ENCODE results near the gene MAN2B2.
A peak's percentile ranks its signal among the peaks of the same experiment; 100 is the strongest.
"Not testable (repeated sequence)": the region's sequence is repeated elsewhere in the genome, so short reads cannot be mapped to it uniquely, and the experiment has no call there.

The MAN2B2 gene

DNA sequence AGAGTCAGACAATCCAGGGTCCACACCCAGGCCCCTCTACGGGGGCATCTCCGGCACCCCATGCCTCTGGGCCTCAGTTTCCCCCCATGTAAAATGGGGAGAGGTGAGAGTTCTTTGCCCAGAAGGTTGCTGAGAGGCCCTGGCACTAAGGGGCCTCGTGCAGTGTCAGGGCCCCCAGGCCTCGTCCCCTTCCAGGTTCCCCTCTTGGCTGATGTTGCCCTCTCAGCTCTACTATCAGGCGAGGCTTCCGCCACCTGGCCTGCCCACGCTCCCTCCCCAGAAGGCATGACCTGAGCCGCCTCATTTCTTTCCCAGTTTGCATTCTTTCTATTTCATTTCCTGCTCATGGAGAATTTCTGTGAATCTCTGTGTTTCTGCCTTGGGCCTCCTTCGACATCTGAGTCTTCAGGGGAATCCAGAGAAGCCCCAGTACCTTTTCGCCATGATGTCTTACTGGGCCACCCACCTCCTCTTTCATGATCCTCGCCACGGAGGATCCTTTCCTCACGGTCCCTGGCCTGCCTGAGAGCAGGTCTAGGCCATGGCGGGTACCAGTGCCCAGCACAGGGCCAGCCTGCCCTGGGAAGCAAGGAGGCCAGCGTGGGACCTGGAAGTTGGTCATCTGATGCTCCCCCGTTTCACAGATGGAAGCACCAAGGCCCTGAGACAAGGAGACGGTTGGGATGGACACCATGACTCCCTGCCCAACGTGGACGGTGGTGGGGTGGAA, 43.6 kb downstream of the MAN2B2 start:
- no peak for DNase-seq

DNA sequence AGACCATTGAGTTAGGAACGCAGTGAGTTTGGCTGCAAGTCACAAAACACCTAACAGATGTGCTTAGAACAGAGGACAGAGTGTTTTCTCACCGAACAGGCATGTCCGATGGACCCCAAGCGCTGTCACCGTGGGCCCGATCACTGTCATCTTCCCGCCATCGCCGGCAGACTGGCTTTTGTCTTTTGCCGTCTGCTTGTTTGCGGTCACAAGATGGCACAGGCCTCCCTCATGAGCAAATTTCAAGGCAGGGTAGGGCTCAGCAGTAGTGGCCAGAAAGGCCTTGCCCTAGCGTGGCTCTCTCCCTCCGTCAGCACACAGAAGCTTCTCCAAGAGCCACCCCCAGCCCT, 44.1 kb downstream of the MAN2B2 start:
- DNase-seq: no peak

DNA sequence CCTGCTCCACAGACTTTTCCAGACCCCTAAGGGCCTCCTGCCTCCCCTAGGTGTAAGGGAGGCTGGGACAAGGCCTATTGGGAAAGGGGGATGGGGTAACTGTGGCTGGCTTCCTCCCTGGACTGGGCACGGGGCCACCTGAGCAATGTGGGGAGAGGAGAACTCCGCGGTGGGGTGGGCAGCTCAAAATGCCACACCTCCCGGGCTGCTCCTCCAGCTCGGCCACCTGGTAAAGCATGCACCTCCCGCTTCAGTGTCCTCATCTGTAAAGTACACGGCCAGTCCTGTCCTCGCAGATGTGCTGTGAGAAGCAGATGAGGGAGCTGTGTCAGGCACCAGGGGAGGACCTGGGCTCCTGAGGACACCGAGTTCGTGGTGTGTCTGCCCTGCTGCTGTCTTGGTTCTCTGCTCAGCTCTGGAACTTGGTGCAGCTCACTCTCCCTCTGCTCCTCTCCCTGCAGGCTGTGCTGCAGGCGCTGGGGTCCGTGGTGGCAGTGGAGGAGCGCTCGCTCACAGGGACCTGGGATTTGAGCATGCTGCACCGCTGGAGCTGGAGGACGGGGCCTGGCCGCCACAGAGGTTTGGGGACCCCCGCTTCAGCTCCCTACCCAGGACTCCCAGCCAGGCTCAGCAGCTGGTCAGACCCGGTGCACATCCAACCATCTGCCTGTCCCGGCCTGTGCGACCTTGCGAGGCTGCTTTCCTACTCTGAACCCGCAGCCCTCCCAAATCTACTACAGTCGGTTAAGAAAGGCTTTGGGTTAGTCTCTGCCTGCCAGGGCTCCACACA, 44.7 kb downstream of the MAN2B2 start:
- DNase-seq: no peak

DNA sequence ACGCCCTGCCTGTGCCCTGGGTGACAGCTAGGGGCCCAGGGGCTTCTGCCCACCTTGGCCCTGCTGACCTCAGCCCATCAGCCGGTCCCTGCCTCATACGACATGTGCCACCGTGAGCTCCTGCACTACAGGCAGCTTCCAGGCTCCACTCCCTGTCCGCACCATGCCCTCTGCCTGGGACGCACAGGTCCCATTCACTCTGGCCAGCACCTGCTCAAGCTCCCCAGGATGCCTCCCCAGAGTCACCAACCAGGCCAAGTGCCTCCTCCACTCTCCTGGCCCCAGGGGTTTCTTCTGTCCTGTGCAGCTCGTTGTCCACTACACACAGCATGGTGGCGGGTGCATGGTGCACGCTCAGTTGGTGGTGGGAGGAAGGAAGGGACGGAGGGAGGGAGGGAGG, 45.3 kb downstream of the MAN2B2 start:
- DNase-seq: no peak

DNA sequence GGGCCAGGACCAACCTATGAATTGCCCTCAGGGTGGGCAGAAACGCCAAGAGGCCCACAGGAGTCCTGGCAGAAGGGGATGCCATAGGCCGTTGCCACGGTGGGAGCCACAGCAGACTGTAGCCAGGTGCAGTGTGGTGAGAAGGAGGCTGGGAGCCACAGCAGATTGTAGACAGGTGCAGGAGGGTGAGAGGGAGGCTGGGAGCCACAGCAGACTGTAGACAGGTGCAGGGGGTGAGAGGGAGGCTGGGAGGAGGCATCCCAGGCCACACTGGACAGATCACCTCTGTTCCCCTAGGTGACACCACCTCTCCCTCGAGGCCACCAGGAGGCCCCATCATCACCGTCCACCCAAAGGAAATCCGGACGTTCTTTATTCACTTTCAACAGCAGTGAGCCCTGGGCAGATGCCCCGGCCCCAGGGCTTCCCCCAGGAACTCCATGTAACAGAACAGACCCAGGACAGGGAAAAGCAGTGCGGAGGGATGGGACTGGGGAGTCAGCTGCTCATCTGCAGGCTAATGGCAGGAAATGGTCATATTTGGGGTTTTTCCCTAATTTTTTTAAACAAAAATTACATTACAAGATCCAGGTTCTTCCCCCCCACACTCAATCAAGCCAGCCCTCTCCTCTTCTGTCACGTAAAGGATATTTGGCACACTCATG, 46.0 kb downstream of the MAN2B2 start:
- no peak for DNase-seq

DNA sequence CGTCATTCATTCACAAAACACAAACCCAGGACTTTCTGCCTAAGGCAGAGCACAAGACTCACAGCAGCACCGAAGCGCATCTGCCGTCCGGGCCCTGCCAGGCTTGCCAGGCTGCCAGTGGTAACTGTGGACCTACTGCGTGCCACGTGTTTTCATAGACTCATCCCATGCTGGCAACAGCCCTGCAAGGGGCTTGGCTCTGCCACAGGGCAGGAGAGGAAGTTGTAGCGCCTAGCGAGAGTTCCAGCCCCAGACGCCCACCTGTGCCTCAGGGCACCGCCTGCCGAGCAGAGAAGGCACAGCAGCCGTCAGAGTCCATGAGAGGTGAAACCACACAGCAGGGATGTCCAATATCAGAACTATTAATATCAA, 46.6 kb downstream of the MAN2B2 start:
- no peak for DNase-seq

DNA sequence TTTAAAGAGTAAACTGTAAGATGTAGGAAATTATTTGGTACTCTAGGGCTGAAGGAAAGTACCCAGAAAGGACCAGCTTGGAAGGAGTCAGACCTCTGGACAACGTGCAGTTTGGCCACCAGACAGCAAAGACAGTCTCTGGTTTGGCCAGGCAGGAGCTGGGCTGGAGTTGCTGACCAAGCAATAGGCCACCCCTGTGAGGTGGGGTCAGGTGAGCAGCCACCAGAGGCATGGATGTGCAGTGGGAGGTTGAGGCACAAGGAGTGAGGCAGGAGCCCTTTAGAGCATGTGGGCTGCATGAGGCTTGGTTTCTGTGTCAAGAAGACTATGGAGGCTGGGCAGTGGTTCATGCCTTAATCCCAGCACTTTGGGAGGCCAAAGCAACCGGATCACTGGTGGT, 47.8 kb downstream of the MAN2B2 start:
- no peak for DNase-seq

DNA sequence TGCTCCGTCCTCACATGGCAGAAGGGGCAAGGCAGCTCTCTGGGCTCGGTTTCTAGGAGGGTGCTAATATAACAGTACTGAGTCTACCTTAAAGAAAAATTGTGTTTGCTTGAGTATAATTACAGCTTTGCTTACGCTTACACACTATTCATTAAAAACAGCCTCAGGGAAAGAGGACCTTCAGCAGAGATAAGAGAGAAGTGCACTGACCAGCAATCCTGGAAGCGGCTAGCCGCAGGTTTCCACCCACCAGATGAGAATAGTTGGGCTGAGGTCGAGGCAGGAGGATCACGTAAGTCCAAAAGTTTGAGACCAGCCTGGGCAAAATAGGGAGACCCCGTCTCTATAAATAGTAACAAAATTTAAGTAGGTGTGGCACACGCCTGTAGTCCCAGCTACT, 50.3 kb downstream of the MAN2B2 start:
- no peak for DNase-seq

DNA sequence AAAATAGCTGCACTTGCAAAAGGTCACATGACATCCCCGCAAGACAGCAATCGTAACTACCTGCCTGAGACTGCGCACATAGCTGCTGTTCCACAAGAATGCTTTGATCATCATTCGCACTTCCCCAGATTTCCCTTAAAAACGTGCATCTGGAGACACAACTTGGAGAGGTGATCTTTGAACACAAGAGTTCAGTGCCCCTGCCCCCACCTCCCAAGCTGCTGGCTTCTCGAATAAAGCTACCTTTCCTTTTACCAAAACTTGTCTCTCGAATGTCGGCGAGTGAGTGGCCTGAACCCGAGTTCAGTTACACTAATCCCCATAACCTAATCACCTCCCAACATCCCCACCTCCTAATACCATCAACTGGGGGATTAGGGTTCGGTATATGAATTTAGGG, 51.1 kb downstream of the MAN2B2 start:
- DNase-seq: no peak

DNA sequence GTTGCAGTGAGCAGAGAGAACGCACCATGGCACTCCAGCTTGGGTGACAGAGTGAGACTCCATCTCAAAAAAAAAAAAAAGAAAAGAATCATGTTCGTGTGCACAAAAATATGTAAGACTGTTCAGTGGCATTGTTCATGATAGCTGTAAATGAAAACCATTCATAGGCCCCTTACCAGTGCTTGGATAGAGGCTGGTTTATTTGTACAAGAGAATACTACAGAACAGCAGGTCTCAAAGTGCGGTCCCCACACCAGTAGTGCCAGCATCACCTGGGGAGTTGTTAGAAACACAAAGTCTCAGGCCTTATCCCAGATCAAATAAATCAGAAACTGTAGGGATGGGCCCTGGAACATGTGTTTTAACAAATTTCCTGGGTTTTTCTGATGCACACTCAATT, 52.8 kb downstream of the MAN2B2 start:
- no peak for DNase-seq

DNA sequence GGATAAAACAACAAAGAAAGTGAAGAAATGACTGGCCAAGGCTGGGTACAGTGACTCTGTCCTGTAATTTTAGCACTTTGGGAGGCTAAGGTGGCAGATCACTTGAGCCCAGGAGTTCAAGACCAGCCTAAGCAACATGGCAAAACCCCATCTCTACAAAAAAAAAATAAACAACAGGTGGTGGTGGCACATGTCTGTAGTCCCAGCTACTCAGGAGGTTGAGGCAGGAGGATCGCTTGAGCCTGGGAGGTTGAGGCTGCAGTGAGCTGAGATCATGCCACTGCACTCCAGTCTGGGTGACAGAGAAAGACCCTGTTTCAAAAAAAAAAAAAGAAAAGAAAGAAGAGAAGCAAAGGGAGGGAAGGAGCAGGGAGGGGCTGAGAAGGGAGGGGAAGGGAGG, 53.5 kb downstream of the MAN2B2 start:
- DNase-seq: not testable (repeated sequence)

DNA sequence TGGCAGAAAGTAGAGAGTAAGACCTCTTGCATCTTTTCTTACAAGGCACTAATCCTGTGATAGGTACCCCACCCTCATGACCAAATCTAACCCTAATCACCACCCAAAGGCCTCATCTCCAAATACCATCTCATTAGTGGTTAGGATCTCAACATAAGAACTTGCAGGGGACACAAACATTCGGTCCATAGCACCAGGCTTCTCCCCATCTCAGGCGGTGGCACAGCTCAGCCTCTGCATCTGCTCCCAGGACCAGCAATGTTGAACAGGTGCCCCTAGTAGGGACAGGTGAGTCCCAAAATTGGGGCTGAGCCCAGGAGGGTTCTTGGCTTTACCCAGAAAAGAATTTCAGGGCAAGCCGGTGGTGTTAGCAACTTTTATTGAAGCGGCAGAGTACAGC, 57.1 kb downstream of the MAN2B2 start:
- DNase-seq: no peak

DNA sequence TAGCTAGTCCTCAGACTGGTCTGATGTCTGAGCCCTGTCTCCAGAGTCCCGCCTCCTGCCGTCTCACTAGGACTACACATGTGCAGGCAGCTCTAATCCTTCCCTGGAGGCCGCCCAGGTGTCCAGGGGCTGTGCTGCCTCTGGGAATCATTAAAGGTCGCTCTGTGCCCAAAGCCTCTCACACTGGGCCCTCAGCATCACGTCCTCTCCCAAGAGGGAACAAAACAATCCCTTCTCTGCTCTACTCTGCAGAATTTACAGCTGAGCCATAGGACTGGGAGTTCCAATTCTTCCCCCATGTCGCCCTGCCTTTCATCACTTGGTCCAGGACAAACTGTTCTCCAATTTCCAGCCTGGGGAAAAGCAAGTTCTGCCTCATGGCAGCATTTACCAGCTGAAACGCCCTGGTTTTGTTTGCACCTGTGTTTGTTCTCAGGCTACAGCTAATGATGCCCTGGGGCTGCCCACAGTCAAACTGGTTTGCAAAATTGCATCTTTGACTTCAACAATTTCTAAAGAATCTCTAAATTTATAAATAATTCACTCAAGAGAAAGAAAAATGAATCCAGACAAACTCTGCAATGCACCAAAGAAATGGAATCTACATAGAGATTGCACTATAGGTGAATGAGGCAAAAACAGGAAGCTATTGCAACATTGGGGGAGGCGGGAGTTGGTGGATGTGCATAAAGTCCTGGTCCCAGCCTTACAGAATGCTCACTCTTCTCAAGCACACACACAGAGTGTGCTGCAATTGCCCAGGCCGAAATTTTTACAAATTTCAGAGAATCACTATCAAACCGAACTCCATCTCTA, 58.3 kb downstream of the MAN2B2 start:
- peak; percentile 69 to 82 for DNase-seq

DNA sequence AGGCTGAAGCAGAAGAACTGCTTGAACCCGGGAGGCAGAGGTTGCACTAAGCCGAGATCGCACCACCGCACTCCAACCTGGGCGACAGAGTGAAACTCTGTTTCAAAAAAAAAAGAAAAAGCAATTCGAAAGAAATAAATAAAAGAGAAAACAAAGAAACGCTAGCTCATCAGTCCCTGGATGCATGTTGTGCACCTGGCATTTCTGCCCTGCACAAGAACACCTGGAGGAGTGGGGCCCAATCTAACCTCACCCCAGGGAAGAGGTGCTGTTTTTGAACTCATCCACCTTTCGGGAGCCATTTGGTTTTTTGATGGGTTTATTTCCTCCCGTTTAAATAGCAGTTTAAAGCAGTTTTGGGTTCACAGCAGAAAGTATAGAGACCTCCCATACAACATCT, 59.8 kb downstream of the MAN2B2 start:
- DNase-seq: no peak

DNA sequence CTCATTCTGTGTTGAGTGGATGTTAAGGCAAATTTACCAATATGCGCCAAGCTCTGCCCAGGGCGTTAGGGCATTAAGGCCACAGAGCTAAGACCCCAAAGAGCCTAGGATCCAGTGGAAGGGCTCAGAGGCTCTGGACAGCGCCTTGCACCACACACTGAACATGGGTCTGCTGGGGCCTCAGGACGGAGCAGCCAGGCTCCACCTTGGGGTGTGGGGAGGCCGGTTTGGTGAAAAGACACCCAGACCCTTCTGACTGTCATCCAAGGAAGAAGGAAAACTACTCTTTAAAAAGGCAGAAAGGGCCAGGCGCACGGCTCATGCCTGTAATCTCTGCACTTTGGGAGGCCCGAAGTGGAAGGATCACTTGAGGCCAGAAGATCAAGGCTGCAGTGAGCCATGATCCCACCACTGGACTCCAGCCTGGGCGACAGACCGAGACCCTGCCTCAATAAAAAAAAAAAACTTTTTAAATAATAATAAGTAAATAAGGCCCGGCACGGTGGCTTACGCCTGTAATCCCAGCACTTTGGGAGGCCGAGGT, 64.2 kb downstream of the MAN2B2 start:
- no peak for DNase-seq

DNA sequence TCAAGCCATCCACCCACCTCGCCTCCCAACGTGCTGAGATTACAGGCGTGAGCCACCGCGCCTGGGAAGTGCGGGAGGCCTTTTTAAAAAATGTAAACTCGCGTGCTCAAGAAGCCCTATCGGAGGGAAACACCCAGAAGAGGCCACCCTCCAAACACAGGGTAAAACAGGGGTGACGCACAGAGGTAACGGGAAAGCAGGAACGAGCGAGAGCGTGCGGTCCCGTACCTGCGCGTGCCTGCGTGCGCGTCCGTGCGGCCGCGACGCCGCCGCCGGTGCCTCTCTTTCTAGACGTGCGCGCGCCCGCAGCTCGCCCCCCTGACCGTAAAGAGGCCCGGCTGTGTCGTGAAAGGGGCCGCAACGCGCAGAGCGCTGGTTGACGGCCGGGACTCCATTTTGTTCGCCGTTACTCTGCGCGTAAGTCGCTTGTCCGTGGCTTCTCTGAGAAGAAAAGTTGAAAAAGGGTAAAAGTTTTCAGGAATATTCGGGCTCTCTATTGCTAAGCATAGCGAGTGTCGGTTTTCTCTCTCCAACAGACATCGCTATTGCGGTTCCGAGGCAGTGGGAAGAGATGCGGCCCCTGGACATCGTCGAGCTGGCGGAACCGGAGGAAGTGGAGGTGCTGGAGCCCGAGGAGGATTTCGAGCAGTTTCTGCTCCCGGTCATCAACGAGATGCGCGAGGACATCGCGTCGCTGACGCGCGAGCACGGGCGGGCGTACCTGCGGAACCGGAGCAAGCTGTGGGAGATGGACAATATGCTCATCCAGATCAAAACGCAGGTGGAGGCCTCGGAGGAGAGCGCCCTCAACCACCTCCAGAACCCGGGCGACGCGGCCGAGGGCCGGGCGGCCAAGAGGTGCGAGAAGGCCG, 65.5 kb downstream of the MAN2B2 start, which contains the start of gene MRFAP1:
MRFAP1 (plus strand) TSS at position 394 of the 872 bp plus-strand sequence; CDS start at position 572, 178 bp downstream.
- DNase-seq: peak; percentile 93 to 94

DNA sequence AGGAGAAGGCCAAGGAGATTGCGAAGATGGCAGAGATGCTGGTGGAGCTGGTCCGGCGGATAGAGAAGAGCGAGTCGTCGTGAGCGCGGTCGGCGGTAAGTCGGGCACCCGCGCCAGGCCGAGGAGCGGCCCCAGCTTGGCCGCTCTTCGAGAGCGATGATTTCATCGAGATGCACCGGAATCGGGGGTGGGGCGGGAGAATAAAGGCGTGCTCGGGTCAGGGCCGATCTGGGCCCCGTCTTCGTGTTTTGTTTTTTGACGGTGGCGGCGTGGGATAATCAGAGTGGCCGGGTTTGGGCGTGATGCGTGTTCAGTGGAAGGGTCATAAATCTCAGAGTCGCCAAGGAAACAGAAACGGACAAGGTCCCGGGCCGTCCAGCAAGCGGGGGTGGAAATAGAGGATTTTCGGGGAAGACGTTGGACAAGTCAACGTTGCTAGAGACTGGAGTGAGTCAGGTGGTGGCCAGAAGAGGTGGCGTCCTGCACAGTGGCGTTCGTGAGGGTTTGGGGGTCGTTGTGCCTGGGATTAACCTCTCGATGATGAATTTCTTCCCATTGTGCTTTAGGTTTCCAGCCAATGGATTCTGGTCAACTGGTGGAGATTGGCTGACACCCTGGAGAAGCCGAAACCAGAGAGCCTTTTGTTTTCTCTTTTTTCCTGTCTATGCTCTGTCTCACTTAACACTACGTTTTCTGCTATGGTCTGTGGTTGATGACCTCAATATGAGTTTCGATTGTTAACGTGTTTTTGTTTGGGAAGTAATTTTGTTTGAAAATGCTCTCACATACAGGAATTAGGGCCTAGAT, 66.4 kb downstream of the MAN2B2 start:
- no peak for DNase-seq

DNA sequence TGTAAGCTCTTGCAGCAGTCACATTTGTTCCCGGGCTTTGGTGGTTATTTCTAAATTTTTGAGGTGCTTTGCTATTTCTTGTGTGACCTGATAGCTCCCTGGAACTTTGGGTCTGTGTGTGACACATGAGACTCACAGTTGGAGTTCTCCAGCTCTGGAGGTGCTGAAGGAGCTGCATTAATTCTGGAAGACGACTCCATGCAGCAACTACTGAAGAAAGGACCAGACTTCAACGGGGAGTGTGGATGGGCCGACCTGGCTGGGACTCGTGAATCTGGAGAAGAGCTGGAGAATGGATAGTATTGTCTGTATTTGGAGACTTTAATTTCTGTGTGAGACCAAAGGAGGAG, 67.0 kb downstream of the MAN2B2 start:
- no peak for DNase-seq

DNA sequence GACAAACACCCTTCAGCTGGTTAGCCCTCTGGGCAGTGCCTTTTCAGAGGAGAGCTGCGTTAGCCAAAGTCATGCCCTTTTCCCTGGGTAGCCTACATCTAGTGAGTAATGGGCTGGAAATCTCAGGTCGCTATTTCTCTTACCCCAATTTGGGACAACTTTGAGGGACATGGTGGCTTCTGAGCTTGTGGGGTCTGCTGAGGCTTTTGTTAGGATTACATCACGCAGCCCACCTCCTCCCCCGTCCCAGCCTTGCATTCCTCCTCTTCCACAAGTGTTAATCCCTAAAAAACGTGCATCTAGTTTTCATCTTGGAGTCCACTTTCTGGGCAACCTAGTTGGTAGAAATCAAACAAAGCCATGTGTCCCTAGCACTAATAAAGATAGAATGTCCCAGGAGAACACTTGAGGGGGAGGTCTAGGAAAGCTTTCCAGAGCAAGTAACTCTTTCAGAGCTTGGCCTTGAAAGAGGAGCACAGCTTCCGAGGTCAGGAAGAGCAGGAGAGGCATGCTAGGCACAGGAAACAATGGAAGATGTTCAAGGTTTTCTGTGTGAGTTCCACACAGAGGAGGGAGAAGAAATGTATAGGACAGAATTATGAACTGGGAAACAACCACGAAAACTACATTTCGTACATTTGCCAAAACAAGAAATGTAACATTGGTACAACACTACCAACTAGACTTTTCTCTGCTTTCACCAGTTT, 68.3 kb downstream of the MAN2B2 start:
- no peak for DNase-seq

DNA sequence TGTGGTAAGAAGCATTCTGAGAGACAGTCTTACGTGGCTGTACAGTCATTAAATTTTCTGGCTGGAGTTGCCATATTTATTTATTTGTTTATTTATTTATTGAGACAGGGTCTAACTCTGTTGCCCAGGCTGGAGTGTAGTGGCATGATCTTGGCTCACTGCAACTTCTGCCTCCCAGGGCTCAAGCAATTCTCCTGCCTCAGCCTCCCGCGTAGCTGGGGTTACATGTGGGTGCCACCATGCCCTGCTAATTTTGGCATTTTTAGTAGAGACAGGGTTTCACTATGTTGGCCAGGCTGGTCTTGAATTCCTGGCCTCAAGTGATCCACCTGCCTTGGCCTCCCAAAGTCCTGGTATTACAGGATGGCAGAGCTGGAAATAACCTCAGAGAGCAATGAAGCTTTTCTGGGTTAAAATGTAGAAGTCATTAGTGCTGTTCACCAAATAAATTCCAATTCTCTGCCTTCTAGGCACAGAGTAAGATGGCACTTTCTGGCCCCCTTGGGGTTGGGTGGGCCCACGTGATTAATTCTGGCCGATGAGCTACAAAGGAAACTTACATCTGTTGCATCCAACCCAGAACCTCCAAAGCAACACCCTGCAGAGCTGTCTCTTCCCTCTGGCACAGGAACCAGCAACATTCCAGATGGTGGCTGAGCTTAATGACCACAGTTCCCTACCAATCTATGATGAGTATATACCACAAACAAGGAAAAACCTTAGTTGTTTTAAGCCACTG, 70.0 kb downstream of the MAN2B2 start:
- no peak for DNase-seq
